ENCODE data around the gene UFSP1.
"Not testable (repeated sequence)": the region's sequence is repeated elsewhere in the genome, so short reads cannot be mapped to it uniquely, and the experiment has no call there.

- not testable (repeated sequence) for TF ChIP-seq EP300, POLR2AphosphoS5, CTCF, POLR2A (IDR thresholded peaks at IDR 0.05)
Measured at GRCh38 chr7:100919779-100920437, 30.4 kb upstream of the UFSP1 start.
